Measurements from ENCODE around the gene CLTC.

- TF ChIP-seq TAF1 (IDR thresholded peaks at IDR 0.05; ENCODE audit: borderline replicate concordance, low read depth, low read length) (no peak), CTCF (IDR thresholded peaks at IDR 0.05) (no peak), USF2 (IDR thresholded peaks at IDR 0.05; ENCODE audit: borderline replicate concordance, low read depth, low read length) (no peak), CHD2 (IDR thresholded peaks at IDR 0.05; ENCODE audit: low read length, partially characterized antibody) (no peak), JUND (IDR thresholded peaks at IDR 0.05) (no peak), FOSL2 (IDR thresholded peaks at IDR 0.05; ENCODE audit: borderline replicate concordance, low read depth) (no peak), RCOR1 (IDR thresholded peaks at IDR 0.05; ENCODE audit: low read length) (no peak), SMC3 (IDR thresholded peaks at IDR 0.05; ENCODE audit: low read depth, low read length) (no peak), EZH2phosphoT487 (IDR thresholded peaks at IDR 0.05; ENCODE audit: borderline replicate concordance, low read depth) (no peak), RFX5 (IDR thresholded peaks at IDR 0.05; ENCODE audit: low read length) (no peak), SIN3A (IDR thresholded peaks at IDR 0.05; ENCODE audit: borderline replicate concordance, low read depth, low read length) (no peak), USF1 (IDR thresholded peaks at IDR 0.05; ENCODE audit: borderline replicate concordance, low read depth) (no peak)
Measured at GRCh38 chr17:59678918-59679317, 59.2 kb downstream of the CLTC start.

Measured in SK-N-SH (cell line).